Anterior cingulate cortex (tissue), 58 donors: ENCODE data around the gene TBC1D9B.

Source experiments
- DNase-seq, 58 donors: peaks; one replicate each; lab custom pipeline; 2025; lab: John Stamatoyannopoulos, UW

Gene TBC1D9B

DNA sequence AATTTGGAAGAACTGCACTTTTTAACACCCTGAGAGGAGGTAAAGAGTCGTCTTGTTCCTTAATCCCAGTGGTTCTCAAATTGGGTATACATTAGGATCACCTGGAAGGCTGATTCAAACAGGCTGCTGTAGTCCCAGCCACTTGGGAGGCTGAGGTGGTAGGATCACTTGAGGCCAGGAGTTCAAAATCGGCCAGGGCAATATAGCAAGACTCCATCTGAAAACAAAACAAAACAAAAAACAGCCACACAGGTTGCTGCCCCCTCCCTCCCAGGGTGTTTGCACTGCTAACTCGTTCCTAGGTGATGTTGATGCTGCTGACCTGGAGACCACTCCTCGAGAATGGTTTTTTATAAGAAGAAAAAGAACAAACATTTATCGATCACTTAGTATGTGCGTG lies 1.5 kb upstream of the TBC1D9B start:
- DNase-seq: no peak

DNA sequence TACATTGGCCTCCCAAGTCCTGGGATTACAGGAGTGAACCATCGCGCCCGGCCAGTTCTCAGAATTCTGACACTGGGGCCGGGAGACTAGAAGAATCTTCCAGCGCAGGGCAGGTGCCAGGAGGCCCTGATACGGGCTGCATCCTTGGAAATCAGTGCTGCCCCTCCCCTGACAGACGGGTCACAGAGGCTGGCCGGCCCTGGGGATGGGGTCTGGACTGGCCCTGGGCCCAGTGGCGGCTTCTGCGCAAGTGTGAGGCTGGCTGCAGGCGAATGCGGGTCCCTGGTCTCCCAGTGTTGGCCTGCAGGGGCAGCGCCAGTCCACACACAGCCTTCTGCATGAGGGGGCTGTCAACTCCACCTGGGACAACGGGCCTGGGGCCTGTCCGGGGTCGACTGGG lies 831 bp upstream of the TBC1D9B start:
- DNase-seq: no peak

GRCh38 chr5:179906795-179907555 lies 722 bp downstream of the TBC1D9B start:
- DNase-seq: peak in 7 of 58 donors; percentile 13 to 45 (median 17)

DNA sequence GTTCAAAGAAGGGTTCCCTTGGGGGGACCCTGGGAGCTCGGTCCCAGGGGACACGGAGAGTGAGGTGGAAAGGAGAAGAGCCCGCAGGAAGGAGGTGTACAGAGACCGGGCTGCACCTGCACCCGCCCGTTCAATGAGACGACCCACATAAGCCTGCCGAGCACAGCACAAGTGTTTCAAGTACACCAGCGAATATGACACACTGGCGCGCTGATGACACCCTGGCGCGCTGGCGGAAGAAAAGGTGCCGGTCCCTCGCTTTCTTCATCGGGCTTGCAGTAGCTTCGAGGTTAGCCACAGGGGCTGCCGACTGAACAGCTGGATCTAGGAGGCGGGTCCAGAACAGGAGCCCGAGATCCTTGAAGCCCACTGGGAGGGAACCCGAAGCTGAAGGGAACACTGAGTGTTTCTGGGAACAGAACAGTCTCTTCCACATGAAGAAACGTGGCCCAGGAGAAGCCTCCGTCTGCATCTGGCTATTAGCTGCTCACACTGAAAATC lies 1.4 kb downstream of the TBC1D9B start:
- DNase-seq: no peak

DNA sequence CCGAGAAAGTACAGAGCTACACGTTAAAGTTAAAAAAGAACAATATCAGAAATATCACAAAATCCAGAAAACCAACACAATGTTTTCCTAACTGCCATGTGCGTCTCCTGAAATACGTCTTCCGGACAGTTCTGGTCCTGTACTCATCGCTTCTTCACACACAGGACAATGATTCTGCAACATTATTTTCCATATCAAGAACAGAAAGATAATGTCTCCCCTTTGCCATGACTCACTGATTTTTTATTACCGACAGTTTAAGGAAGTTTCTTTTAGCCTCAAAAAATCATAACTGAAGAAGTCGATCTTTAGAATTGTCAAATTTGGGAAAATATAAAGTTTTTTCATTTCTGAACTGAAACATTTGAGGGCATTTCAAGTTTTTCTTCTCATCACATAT lies 2.5 kb downstream of the TBC1D9B start:
- DNase-seq: no peak

GRCh38 chr5:179904463-179905160 lies 3.1 kb downstream of the TBC1D9B start:
- DNase-seq: no peak

DNA sequence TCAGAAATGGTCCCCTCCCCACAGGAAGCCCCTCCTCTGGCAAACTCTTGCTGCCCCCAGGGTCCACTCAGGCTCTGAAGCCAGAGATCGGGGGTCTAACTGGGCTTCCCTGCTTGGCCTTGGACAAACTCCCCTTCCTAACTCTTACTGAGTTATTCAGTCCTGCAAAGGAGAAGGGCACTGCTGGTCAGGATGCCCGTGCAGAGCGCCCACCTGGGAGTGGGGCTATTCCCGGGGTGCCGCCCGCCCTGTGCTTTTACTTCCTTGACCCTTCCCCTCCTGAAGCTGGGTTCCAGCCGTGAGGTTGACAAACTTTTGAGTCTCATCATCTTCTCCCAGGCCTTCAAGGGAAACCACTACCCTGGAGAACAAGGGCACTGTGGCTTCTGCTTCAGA lies 4.9 kb downstream of the TBC1D9B start:
- DNase-seq: no peak

DNA sequence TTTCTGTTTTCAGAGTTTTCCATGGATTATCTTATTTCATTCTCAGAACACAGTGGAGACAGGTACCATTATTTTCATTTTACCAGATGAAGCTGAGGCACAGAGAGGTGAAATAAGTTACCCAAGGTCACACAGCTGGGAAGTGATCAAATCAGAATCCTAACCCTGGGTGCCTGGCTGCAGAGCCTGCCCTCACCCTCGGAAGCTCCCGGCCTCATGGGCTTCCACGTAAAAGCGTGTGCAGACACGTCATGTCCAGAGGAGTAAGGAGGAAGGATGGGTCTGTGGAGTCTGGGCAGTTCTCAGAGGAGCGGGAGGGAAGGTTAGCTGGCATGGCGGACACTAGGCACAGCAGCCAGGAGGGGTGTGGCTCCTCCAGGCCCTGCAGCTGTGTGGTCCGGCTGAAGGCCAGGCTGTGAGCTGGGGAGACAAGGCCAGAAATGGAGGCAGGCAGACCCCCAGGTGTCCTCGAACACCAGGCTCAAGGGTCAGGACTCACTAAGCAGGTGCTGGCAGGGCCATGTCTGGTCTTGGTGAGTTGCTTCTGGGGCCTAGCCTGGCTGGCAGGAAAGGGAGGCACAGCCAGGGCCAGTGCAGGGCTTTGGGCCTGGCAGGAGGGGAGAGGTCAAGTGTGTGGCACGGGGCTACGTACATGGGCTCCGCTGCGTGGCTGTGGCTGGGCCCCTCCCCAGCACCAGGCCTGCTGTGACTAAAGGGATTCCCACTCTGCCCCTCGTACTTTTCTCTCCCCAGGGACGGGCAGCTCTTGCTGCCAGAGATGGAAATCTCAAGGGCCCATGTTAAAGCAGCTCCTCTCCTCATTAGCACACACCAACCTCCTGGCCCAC lies 5.6 kb downstream of the TBC1D9B start:
- no peak for DNase-seq

DNA sequence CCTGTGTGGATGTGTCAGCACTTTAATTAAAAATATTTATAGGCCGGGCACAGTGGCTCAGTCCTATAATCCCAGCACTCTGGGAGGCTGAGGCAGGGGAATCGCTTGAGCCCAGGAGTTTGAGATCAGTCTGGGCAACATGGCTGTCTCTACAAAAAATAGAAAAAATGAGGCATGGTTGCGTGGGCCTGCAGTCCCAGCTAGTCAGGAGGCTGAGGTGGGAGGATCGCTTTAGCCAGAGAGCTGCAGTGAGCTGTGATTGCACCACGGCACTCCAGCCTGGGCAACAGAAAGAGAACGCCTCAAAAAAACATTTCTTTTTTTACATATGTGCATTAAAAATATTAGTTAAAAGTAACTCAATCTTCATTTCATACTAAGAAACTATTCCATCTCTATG lies 6.2 kb downstream of the TBC1D9B start:
- DNase-seq: peak in 10 of 58 donors; percentile 9 to 45 (median 22)

DNA sequence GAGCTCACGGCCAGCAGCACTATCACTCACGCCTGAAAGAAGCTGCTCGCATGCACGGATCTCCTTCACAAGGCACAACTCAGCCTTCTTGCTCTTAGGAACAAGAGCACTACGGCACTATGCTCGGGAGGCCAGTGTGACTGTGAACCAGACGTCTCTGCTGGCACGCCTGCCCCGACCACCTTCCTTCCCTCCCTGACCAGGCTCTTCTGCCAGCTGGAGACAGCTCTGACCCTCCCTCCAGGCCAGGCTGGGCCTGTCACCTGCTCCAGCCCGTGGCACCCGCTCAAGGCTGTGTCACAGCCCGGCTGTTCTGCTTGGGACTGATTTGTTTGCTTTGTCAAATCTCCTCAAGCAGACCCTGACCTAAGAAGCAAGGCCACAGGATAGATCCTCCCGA lies 7.0 kb downstream of the TBC1D9B start:
- DNase-seq: peak in 17 of 58 donors; percentile 6 to 61 (median 26)

DNA sequence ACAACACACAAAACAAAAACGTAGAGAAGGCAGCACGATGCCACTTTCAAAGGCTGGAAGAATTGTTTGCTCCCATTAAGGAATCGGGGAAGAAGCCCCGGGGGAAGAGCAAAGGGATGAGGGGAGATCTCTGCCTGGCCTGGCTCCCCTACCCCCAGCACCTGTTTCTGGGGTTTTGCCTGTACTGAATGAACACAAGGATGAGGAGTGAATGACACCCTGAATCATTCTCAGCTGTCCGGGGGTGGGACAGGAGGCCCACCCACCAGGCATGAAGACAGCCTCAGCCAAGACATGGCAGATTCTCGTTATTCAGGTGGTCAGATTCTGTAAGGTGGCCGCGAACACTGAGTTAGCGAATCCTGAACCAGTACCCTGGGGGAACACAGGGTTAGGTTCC lies 7.5 kb downstream of the TBC1D9B start:
- no peak for DNase-seq

GRCh38 chr5:179895861-179896260 lies 11.8 kb downstream of the TBC1D9B start:
- DNase-seq: no peak

- no peak for DNase-seq
These were observed 13.5 kb downstream of the TBC1D9B start for GRCh38 chr5:179893958-179894895.

GRCh38 chr5:179893076-179893957 lies 14.4 kb downstream of the TBC1D9B start:
- no peak for DNase-seq

DNA sequence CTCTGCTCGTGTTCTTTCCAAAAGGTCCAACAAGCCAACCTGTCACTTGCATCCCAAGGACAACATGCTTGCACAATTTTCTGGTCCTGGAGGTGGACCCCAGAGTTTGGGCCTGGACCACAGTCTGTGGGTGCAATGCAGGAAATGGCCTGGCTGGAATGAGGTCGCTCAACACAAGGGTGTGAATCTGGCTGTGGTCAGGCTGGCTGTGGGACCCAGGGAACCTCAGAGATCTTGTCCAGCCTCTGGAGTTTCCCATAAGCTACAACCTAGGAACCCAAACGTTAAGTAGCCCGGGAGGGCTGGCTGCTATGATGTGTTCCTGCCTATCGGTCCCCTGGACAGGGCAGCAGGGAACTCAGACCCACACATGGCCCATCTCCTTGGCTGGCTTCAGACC lies 15.4 kb downstream of the TBC1D9B start:
- no peak for DNase-seq

DNA sequence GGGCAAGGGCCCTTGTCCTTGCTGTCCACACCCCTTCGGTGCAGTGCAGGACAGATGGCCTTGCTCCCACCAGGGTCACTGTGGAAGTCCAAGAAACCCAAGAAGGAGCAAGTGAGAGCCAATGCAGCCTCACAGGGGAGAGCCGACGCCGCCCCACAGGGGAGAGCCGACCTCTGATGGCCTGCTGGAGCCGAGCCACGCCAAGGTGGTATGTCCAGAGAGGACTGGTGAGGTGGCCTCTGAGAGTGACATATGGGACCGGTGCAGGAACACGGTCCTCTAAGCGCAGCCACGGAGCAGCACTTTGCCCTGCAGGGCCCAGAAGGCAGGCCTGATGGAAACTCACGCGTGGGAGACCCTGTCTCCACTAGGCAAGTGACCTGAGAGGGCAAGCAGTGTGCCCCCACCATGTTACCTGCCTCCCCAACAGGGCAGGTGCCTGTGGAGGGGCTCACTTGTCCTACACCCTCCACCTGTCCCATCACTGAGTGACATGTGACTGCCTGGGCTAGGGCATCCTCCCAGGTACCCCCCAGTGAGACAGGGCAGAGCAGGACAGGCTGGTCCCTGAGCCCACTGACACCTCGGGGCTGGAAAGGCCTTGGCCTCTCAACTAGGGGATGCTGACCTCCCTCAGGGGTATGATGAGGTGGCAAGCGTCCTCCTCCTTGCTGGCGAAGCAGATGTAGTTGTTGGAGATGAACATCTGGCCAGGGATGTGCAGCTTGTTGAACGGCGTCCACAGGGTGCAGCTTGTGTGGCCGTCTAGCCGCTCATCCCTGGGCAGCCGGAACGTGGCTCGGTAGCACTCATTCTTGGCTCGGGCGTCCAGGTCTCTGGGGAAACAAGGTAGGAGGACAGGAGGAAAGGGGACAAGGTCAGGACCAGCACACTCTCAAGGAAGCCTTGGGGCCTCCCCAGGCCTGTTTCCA lies 16.7 kb downstream of the TBC1D9B start:
- no peak for DNase-seq

DNA sequence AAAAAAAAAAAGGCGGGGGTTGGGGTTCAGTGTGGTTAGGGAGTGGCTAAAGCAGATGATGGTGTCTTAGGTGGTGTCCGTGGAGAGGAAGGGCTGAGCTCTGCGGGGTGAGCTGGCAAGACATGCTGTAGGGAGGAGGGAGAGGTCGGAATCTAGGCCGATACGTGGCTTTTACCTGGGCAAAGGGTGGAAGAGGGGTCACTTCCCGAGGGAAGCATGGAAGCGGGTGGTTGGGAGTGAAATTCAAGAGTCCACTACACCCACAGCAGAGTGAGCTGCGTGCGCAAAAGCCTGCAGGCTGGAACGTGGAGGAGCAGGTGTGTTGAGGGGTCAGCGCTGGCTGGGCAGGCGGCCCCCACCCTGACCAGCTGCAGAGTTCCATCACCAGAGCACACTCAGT lies 17.8 kb downstream of the TBC1D9B start:
- DNase-seq: no peak

- no peak for DNase-seq
These were observed 19.9 kb downstream of the TBC1D9B start for GRCh38 chr5:179887802-179888201.
